ENCODE data around the gene RGL1.

DNA sequence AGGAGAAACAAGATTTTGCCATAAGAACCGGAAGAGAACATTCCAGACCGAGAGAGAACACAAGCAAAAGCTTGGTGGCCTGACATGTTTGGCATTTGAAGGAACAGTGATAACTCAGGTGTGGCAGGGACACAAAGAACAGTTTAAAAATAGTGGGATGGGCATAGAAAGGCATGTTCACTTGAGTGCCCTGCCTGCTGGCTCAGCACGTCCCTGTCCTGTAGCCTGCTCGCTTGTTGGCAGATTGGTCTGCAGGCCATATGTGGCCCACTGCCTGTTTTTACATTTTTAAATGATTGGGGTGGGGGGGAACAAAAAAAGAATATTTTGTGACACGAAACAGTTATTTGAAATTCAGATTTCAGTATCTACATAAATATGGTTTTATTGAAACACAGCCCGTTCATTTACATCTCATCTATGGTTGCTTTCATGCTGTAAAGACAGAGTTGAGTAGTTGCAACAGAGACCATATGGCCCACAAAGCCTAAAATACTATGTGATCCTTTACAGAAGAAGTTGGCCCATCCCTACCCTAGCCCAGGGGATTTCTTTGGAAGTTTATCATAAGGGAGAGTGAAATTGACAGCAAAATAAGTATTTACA, 100.7 kb downstream of the RGL1 start:
- TF ChIP-seq, protein P1, sequence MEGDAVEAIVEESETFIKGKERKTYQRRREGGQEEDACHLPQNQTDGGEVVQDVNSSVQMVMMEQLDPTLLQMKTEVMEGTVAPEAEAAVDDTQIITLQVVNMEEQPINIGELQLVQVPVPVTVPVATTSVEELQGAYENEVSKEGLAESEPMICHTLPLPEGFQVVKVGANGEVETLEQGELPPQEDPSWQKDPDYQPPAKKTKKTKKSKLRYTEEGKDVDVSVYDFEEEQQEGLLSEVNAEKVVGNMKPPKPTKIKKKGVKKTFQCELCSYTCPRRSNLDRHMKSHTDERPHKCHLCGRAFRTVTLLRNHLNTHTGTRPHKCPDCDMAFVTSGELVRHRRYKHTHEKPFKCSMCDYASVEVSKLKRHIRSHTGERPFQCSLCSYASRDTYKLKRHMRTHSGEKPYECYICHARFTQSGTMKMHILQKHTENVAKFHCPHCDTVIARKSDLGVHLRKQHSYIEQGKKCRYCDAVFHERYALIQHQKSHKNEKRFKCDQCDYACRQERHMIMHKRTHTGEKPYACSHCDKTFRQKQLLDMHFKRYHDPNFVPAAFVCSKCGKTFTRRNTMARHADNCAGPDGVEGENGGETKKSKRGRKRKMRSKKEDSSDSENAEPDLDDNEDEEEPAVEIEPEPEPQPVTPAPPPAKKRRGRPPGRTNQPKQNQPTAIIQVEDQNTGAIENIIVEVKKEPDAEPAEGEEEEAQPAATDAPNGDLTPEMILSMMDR (IDR thresholded peaks at IDR 0.05): no peak
- TF ChIP-seq EP300 (IDR thresholded peaks at IDR 0.05): no peak

Data from tibial nerve (tissue), 4 donors.